ENCODE measurements around the gene MGAT4C.

The MGAT4C gene

DNA sequence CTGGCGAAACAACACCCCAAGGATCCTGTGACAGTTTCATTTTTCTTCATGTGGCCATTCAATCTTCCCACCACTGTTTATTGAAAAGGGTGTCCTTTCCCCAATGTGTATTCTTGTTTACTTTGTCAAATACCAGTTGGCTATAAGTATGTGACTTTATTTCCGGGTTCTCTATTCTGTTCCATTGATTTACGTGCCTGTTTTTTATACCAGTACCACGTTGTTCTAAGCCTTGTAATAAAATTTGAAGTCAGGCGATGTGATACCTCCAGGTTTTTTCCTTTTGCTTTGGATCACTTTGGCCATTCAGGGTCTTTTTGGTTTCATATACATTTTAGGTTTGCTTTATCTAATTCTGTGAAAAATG is 9.1 kb upstream of the MGAT4C start:
- H3K27ac ChIP-seq, result peak overlapping the region; percentile 7
- no peak for TF ChIP-seq ZFX (IDR thresholded peaks at IDR 0.05)
- TF ChIP-seq, protein P1, sequence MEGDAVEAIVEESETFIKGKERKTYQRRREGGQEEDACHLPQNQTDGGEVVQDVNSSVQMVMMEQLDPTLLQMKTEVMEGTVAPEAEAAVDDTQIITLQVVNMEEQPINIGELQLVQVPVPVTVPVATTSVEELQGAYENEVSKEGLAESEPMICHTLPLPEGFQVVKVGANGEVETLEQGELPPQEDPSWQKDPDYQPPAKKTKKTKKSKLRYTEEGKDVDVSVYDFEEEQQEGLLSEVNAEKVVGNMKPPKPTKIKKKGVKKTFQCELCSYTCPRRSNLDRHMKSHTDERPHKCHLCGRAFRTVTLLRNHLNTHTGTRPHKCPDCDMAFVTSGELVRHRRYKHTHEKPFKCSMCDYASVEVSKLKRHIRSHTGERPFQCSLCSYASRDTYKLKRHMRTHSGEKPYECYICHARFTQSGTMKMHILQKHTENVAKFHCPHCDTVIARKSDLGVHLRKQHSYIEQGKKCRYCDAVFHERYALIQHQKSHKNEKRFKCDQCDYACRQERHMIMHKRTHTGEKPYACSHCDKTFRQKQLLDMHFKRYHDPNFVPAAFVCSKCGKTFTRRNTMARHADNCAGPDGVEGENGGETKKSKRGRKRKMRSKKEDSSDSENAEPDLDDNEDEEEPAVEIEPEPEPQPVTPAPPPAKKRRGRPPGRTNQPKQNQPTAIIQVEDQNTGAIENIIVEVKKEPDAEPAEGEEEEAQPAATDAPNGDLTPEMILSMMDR (conservative IDR thresholded peaks at IDR 0.05), result no peak

DNA sequence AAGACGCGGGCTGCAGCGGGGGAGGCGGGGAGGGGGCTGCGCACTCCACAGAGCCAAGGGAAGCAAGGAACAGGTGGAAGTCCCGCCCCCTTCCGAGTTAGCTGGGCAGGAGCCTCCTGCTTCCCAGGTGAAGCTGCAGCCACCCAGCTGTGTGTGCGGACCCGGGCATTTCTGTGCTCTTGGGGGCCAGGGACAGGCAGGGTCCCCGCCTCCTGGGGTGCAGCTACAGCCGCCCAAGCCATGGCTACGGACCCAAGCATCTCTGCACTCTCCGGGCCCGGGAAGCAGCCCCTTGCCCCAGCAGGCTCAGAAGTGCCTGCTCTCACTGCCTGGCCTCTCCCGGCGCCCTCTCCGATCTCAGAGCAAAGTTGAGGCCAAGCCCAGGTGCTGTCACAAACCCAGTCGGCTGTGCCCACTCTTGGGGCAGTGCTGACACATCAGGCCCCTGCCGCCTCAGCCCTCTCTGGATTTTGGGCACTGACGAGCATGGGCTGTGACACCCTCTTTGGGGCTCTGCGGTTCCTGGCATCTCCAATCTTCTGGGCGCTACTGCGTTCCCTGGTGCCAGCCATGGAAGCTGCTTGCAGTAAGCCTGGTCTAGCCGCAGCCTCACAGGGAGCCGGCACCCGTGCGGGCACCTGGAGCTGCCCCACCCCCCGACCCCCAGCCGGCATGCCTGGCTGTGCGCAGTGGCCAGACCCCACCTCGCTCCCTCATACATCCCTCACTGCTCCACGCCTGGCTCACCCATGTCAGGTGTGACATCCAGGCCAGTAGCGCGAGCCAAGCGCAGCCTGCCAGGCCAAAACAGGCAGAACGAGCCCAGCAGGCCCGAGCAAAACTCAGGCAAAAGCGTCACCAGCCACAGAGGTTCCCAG is 8.5 kb upstream of the MGAT4C start:
- TF ChIP-seq, protein P1 (conservative IDR thresholded peaks at IDR 0.05), result no peak
- no peak for TF ChIP-seq ZFX (IDR thresholded peaks at IDR 0.05)
- H3K27ac ChIP-seq, result peak overlapping the region; percentile 7

- TF ChIP-seq, protein P1 (conservative IDR thresholded peaks at IDR 0.05), result no peak
- no peak for TF ChIP-seq ZFX (IDR thresholded peaks at IDR 0.05)
- H3K27ac ChIP-seq, result no peak overlapping the region
Measured at GRCh38 chr12:86261578-86261977, 5.4 kb upstream of the MGAT4C start.

DNA sequence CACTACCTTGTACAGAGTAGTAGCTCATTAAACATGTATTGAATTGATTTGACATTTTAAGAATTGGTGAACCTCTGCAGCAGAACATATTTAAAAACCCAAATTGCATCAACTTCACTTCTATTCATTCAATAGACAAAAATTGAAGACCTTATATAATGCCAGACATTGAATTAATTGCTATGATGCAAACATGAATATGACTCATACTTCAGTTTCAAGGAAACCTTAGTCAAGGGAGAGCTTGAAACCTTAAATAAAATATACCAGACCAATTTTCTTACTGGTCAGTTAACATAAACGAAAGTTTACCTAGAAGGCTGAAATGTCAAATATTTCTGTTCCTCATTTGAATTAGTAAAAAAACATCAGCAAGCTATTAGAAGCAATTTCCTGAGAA is 5.0 kb upstream of the MGAT4C start:
- TF ChIP-seq, protein P1 (conservative IDR thresholded peaks at IDR 0.05), result no peak
- TF ChIP-seq ZFX (IDR thresholded peaks at IDR 0.05), result no peak
- H3K27ac ChIP-seq, result no peak overlapping the region

GRCh38 chr12:86260183-86260582 is 4.0 kb upstream of the MGAT4C start:
- H3K27ac ChIP-seq, result no peak overlapping the region
- TF ChIP-seq, protein P1 (conservative IDR thresholded peaks at IDR 0.05), result no peak
- no peak for TF ChIP-seq ZFX (IDR thresholded peaks at IDR 0.05)

GRCh38 chr12:86257134-86257533 is 943 bp upstream of the MGAT4C start:
- no peak for TF ChIP-seq ZFX (IDR thresholded peaks at IDR 0.05)
- TF ChIP-seq, protein P1 (conservative IDR thresholded peaks at IDR 0.05), result no peak

GRCh38 chr12:86254399-86255107 is 1.6 kb downstream of the MGAT4C start:
- TF ChIP-seq, protein P1 (conservative IDR thresholded peaks at IDR 0.05), result no peak
- TF ChIP-seq ZFX (IDR thresholded peaks at IDR 0.05), result no peak
- no peak overlapping the region for H3K27ac ChIP-seq

More at GRCh38 chr12:86257134-86257533, 943 bp upstream of the MGAT4C start:
- H3K27ac ChIP-seq, result no peak overlapping the region
